Right lobe of liver (tissue), 4 donors: ENCODE data around the gene CAMK1.

ENCODE experiments used
- CTCF ChIP-seq, 4 donors: fragments of 200-600 bp in 3 of 4; fragments of 450-650 bp in 1 of 4; IDR thresholded peaks; one replicate each; pipeline versions ENCODE4 v1.5.1 to v1.8.0; 2016 to 2022; ENCODE audit warnings: antibody characterized with exemption in 4 of 4, mild to moderate bottlenecking in 2 of 4
- POLR2A ChIP-seq: fragments of 450-650 bp; IDR thresholded peaks from one replicate; pipeline ENCODE4 v1.6.1; 2017; ENCODE audit warnings: antibody characterized with exemption, mild to moderate bottlenecking
- donor health status: DM: no; HTN: no; CAD: no.
- donor health status: DM: no; HTN: no; CAD: no.
- donor health status: DM: no; HTN: yes; CAD: no.

GRCh38 chr3:9717563-9717962, 52.2 kb downstream of the CAMK1 start:
- TF ChIP-seq CTCF (IDR thresholded peaks at IDR 0.05) (no peak), POLR2A (no peak)
